Neural progenitor cell (in vitro differentiated cells): ENCODE measurements around the gene CHKA.

Source experiments
- EZH2 ChIP-seq: fragments of 200-600 bp; sonication (generic); IDR thresholded peaks from 2 replicates; pipeline ENCODE4 v1.6.1; 2017; ENCODE audit warnings: antibody characterized with exemption, mild to moderate bottlenecking, moderate library complexity
- EZH2phosphoT487 ChIP-seq: fragments of 200-600 bp; sonication (generic); IDR thresholded peaks from 2 replicates; pipeline ENCODE4 v1.6.1; 2017; ENCODE audit warnings: antibody characterized with exemption
- TF ChIP-seq, protein P1 (sequence below): fragments of 200-600 bp; sonication (generic); IDR thresholded peaks from 2 replicates; pipeline ENCODE4 v1.5.1; 2017; ENCODE audit warnings: antibody characterized with exemption, mild to moderate bottlenecking

DNA sequence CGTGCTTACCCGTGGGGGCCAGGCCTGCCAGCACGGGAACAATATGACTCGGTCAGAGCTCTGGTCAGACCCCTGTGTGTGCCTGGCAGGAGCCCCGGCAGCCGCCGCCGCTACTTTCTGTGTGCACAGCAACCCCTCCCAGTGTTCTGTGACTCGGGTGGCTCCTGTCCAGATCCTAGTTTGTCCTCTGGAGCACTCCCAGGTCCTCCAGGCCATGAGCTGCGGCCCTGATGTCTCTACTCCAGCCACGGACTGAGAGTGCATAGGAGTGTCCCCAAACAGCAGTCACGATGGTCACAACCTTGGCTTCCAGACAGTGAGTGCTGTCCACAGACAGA, 87.5 kb downstream of the CHKA start:
- TF ChIP-seq, protein P1, sequence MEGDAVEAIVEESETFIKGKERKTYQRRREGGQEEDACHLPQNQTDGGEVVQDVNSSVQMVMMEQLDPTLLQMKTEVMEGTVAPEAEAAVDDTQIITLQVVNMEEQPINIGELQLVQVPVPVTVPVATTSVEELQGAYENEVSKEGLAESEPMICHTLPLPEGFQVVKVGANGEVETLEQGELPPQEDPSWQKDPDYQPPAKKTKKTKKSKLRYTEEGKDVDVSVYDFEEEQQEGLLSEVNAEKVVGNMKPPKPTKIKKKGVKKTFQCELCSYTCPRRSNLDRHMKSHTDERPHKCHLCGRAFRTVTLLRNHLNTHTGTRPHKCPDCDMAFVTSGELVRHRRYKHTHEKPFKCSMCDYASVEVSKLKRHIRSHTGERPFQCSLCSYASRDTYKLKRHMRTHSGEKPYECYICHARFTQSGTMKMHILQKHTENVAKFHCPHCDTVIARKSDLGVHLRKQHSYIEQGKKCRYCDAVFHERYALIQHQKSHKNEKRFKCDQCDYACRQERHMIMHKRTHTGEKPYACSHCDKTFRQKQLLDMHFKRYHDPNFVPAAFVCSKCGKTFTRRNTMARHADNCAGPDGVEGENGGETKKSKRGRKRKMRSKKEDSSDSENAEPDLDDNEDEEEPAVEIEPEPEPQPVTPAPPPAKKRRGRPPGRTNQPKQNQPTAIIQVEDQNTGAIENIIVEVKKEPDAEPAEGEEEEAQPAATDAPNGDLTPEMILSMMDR, result no peak
- TF ChIP-seq EZH2phosphoT487 (no peak), EZH2 (no peak)
